ENCODE results near the gene ZNF19.

- TF ChIP-seq, protein P1, sequence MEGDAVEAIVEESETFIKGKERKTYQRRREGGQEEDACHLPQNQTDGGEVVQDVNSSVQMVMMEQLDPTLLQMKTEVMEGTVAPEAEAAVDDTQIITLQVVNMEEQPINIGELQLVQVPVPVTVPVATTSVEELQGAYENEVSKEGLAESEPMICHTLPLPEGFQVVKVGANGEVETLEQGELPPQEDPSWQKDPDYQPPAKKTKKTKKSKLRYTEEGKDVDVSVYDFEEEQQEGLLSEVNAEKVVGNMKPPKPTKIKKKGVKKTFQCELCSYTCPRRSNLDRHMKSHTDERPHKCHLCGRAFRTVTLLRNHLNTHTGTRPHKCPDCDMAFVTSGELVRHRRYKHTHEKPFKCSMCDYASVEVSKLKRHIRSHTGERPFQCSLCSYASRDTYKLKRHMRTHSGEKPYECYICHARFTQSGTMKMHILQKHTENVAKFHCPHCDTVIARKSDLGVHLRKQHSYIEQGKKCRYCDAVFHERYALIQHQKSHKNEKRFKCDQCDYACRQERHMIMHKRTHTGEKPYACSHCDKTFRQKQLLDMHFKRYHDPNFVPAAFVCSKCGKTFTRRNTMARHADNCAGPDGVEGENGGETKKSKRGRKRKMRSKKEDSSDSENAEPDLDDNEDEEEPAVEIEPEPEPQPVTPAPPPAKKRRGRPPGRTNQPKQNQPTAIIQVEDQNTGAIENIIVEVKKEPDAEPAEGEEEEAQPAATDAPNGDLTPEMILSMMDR (IDR thresholded peaks at IDR 0.05; ENCODE audit: control extremely low read depth in 1 of 3, insufficient read depth in 1 of 3, low read depth in 1 of 3, low read length in 3 of 3) = no peak
- TF ChIP-seq TAF1 (IDR thresholded peaks at IDR 0.05; ENCODE audit: low read depth, low read length) (no peak), JUN (IDR thresholded peaks at IDR 0.05; ENCODE audit: low read depth, low read length) (no peak), CBX5 (IDR thresholded peaks at IDR 0.05; ENCODE audit: low read depth, low read length) (no peak), POLR2A (IDR thresholded peaks at IDR 0.05; ENCODE audit: control extremely low read depth in 1 of 2, low read depth in 2 of 2, low read length in 2 of 2) (no peak)
Observed at GRCh38 chr16:71482569-71482968, 6.6 kb downstream of the ZNF19 start.

Measured in H1 (cell line).